DOHH2 (cell line): ENCODE data around the gene CHCHD6.

ENCODE experiments used
- H3F3A ChIP-seq: fragments of 200-600 bp; sonication (generic), shearing (Covaris generic); 2 replicates; pipeline ENCODE4 v1.6.0; 2016; ENCODE audit warnings: antibody characterized with exemption, mild to moderate bottlenecking; ENCODE audit not compliant: control insufficient read depth, insufficient read depth
- H3K27ac ChIP-seq: fragments of 200-600 bp; sonication (generic); 2 replicates; pipeline ENCODE4 v1.5.1; 2014; ENCODE audit warnings: low read depth, mild to moderate bottlenecking, low read length, moderate library complexity
- H3K27me3 ChIP-seq: fragments of 200-600 bp; sonication (generic); 2 replicates; pipeline ENCODE4 v1.6.1; 2014; ENCODE audit warnings: mild to moderate bottlenecking, low read length, mixed read lengths; ENCODE audit not compliant: control insufficient read depth
- H3K36me3 ChIP-seq: fragments of 200-600 bp; sonication (generic); 2 replicates; pipeline ENCODE4 v1.6.1; 2014; ENCODE audit warnings: mild to moderate bottlenecking, low read length, moderate library complexity, mixed read lengths; ENCODE audit not compliant: control insufficient read depth
- H3K4me1 ChIP-seq: fragments of 200-600 bp; sonication (generic); 2 replicates; pipeline ENCODE4 v1.6.1; 2014; ENCODE audit warnings: mild to moderate bottlenecking, low read length, mixed read lengths; ENCODE audit not compliant: control insufficient read depth
- H3K4me2 ChIP-seq: fragments of 200-600 bp; sonication (generic); 2 replicates; pipeline ENCODE4 v1.6.0; 2014; ENCODE audit warnings: mild to moderate bottlenecking, low read length, moderate library complexity
- H3K4me3 ChIP-seq: fragments of 200-600 bp; sonication (generic); 2 replicates; pipeline ENCODE4 v1.5.1; 2014; ENCODE audit warnings: mild to moderate bottlenecking, low read length, mixed read lengths
- H3K79me2 ChIP-seq: fragments of 200-600 bp; sonication (generic); 2 replicates; pipeline ENCODE4 v1.6.1; 2014; ENCODE audit warnings: mild to moderate bottlenecking, low read length, mixed read lengths; ENCODE audit not compliant: control insufficient read depth
- H3K9me2 ChIP-seq: fragments of 200-600 bp; sonication (generic); replicated peaks from 2 replicates; pipeline ENCODE4 v1.6.1; 2014; ENCODE audit warnings: mild to moderate bottlenecking, low read length, mixed read lengths; ENCODE audit not compliant: control insufficient read depth
- H3K9me3 ChIP-seq: fragments of 200-600 bp; sonication (generic); 2 replicates; pipeline ENCODE4 v1.6.1; 2014; ENCODE audit warnings: antibody characterized with exemption, low read length, mixed read lengths; ENCODE audit not compliant: control insufficient read depth, insufficient read depth
- H4K20me1 ChIP-seq: fragments of 200-600 bp; sonication (generic); 2 replicates; pipeline ENCODE4 v1.6.0; 2014; ENCODE audit warnings: low read depth, mild to moderate bottlenecking, antibody characterized with exemption, low read length, moderate library complexity; ENCODE audit not compliant: control insufficient read depth, insufficient read depth
- CTCF ChIP-seq: fragments of 200-600 bp; sonication (generic); IDR thresholded peaks from one replicate; pipeline ENCODE4 v1.5.1; 2014; ENCODE audit warnings: antibody characterized with exemption, mild to moderate bottlenecking, low read depth, low read length; ENCODE audit not compliant: poor library complexity, severe bottlenecking
- EZH2phosphoT487 ChIP-seq: fragments of 200-600 bp; sonication (generic); IDR thresholded peaks from 2 replicates; pipeline ENCODE4 v1.6.1; 2017; ENCODE audit warnings: borderline replicate concordance, mild to moderate bottlenecking, antibody characterized with exemption, low read length, moderate library complexity, mixed read lengths

CHCHD6 gene

GRCh38 chr3:126928921-126929474, 225.0 kb downstream of the CHCHD6 start:
- Histone ChIP-seq H3K9me2 (no peaks in the 10 kb centered on the region), H3K4me3 (no peak overlapping the region), H3F3A (no peaks in the 10 kb centered on the region), H3K27ac (no peak overlapping the region), H3K27me3 (no peaks in the 10 kb centered on the region), H4K20me1 (no peaks in the 10 kb centered on the region), H3K36me3 (no peaks in the 10 kb centered on the region), H3K9me3 (no peaks in the 10 kb centered on the region), H3K4me2 (no peak overlapping the region), H3K79me2 (no peaks in the 10 kb centered on the region), H3K4me1 (no peaks in the 10 kb centered on the region)
- TF ChIP-seq EZH2phosphoT487 = no peak
- TF ChIP-seq CTCF = no peak

- Histone ChIP-seq H3K27ac (no peak overlapping the region), H3K4me2 (no peak overlapping the region), H3K4me3 (no peak overlapping the region), H3K36me3 (no peaks in the 10 kb centered on the region), H4K20me1 (no peaks in the 10 kb centered on the region), H3K9me2 (no peaks in the 10 kb centered on the region), H3K9me3 (no peaks in the 10 kb centered on the region), H3K27me3 (no peaks in the 10 kb centered on the region), H3K4me1 (no peaks in the 10 kb centered on the region), H3K79me2 (no peaks in the 10 kb centered on the region), H3F3A (no peaks in the 10 kb centered on the region)
- no peak for TF ChIP-seq EZH2phosphoT487
- no peak for TF ChIP-seq CTCF
Measured at GRCh38 chr3:126930936-126931600, 227.0 kb downstream of the CHCHD6 start.

- H3K9me3 ChIP-seq = no peaks in the 10 kb centered on the region
- H3K4me3 ChIP-seq = no peak overlapping the region
- TF ChIP-seq CTCF = no peak
- TF ChIP-seq EZH2phosphoT487 = no peak
- H3K4me2 ChIP-seq = no peak overlapping the region
- H3K27ac ChIP-seq = no peak overlapping the region
- H3K79me2 ChIP-seq = no peaks in the 10 kb centered on the region
- H3K9me2 ChIP-seq = no peaks in the 10 kb centered on the region
- no peaks in the 10 kb centered on the region for H3K36me3 ChIP-seq
- H4K20me1 ChIP-seq = no peaks in the 10 kb centered on the region
- H3K27me3 ChIP-seq = no peaks in the 10 kb centered on the region
- no peaks in the 10 kb centered on the region for H3K4me1 ChIP-seq
- H3F3A ChIP-seq = no peaks in the 10 kb centered on the region
Measured at GRCh38 chr3:126931806-126932187, 227.8 kb downstream of the CHCHD6 start.
